ENCODE measurements around the gene AXL. TPM values are rescaled to one million over a fixed set of nuclear protein-coding genes. Genes with fewer than 3 reads are reported as not detected.

AXL gene
- total and polyA plus RNA-seq, 9 of the 15 experiments (the other 6 are each of a cell fraction or from before 2014, with no cell fraction given), result 0.80 to 6.6 (median 1.6) TPM

GRCh38 chr19:41263042-41263849, 44.2 kb downstream of the AXL start (continued):
- TF ChIP-seq ZNF551 (CRISPR knock-in tag; IDR thresholded peaks at IDR 0.05) (no peak), PML (IDR thresholded peaks at IDR 0.05; ENCODE audit: low read length) (peak; percentile 44), FOXA1 (IDR thresholded peaks at IDR 0.05; ENCODE audit: borderline replicate concordance) (no peak), ZNF3 (CRISPR knock-in tag; IDR thresholded peaks at IDR 0.05) (no peak), ATF7 (IDR thresholded peaks at IDR 0.05) (peak; percentile 75), RBFOX2 (IDR thresholded peaks at IDR 0.05; ENCODE audit: low read depth, low read length) (peak; percentile 78), HEY1 (CRISPR knock-in tag; IDR thresholded peaks at IDR 0.05; ENCODE audit: borderline replicate concordance) (no peak), COPS2 (conservative IDR thresholded peaks at IDR 0.05) (no peak), ATF3 (IDR thresholded peaks at IDR 0.05) (0 out of 2 replicates have a peak, but pooled peaks have one; percentile 16), ATF3 (CRISPR knock-in tag; conservative IDR thresholded peaks at IDR 0.05) (no peak), SMARCA4 (IDR thresholded peaks at IDR 0.05) (no peak), CTBP1 (IDR thresholded peaks at IDR 0.05; ENCODE audit: borderline replicate concordance) (no peak), ETV5 (CRISPR knock-in tag; IDR thresholded peaks at IDR 0.05; ENCODE audit: low read depth) (peak; percentile 47; the same call in 1 of the 2 replicates), ILK (tag; IDR thresholded peaks at IDR 0.05; ENCODE audit: borderline replicate concordance, low read depth) (no peak), SIN3A (IDR thresholded peaks at IDR 0.05; ENCODE audit: borderline replicate concordance in 2 of 2, control insufficient read depth in 1 of 2, low read depth in 2 of 2, low read length in 2 of 2) (no peak; a peak in 1 of 4 replicates), ETV6 (IDR thresholded peaks at IDR 0.05; ENCODE audit: borderline replicate concordance in 1 of 2, low read depth in 2 of 2, low read length in 1 of 2) (no peak), ETV6 (CRISPR knock-in tag; IDR thresholded peaks at IDR 0.05; ENCODE audit: borderline replicate concordance) (no peak), MCM3 (IDR thresholded peaks at IDR 0.05) (no peak), STAG1 (CRISPR knock-in tag; IDR thresholded peaks at IDR 0.05; ENCODE audit: borderline replicate concordance) (no peak), ZNF766 (CRISPR knock-in tag; conservative IDR thresholded peaks at IDR 0.05) (no peak), HNRNPL (IDR thresholded peaks at IDR 0.05; ENCODE audit: low read depth, low read length) (no peak), RBBP5 (IDR thresholded peaks at IDR 0.05; ENCODE audit: borderline replicate concordance, insufficient read depth, low read length, poor library complexity, severe bottlenecking) (peak; percentile 66), TAF9B (IDR thresholded peaks at IDR 0.05; ENCODE audit: partially characterized antibody) (peak; percentile 66), TOE1 (IDR thresholded peaks at IDR 0.05; ENCODE audit: borderline replicate concordance) (no peak; the same call in 1 of the 2 replicates), TOE1 (CRISPR knock-in tag; IDR thresholded peaks at IDR 0.05; ENCODE audit: borderline replicate concordance, low read depth) (no peak), E2F8 (IDR thresholded peaks at IDR 0.05; ENCODE audit: low read depth, partially characterized antibody) (no peak), OTX1 (CRISPR knock-in tag; IDR thresholded peaks at IDR 0.05) (no peak)
